Fibroblast of pulmonary artery (primary cell): ENCODE data around the gene TOX3.

Source experiments
- DNase-seq: peaks from one replicate; pipeline ENCODE4 v3.0.0-alpha.2; 2010; ENCODE audit warnings: low read depth
- H3K4me3 ChIP-seq: replicated peaks from 2 replicates; pipeline ENCODE4 v1.5.1; 2011; ENCODE audit warnings: low read depth, mild to moderate bottlenecking, control low read depth, low read length, moderate library complexity
- TF ChIP-seq, protein P1 (sequence below): IDR thresholded peaks from 2 replicates; pipeline ENCODE4 v1.5.1; 2011; ENCODE audit warnings: mild to moderate bottlenecking, control low read depth, low read length, inconsistent platforms; ENCODE audit errors: missing control alignments

Gene TOX3

GRCh38 chr16:52572656-52573055 lies 25.7 kb upstream of the TOX3 start:
- DNase-seq = no peak
- TF ChIP-seq, protein P1, sequence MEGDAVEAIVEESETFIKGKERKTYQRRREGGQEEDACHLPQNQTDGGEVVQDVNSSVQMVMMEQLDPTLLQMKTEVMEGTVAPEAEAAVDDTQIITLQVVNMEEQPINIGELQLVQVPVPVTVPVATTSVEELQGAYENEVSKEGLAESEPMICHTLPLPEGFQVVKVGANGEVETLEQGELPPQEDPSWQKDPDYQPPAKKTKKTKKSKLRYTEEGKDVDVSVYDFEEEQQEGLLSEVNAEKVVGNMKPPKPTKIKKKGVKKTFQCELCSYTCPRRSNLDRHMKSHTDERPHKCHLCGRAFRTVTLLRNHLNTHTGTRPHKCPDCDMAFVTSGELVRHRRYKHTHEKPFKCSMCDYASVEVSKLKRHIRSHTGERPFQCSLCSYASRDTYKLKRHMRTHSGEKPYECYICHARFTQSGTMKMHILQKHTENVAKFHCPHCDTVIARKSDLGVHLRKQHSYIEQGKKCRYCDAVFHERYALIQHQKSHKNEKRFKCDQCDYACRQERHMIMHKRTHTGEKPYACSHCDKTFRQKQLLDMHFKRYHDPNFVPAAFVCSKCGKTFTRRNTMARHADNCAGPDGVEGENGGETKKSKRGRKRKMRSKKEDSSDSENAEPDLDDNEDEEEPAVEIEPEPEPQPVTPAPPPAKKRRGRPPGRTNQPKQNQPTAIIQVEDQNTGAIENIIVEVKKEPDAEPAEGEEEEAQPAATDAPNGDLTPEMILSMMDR = no peak
- no peak overlapping the region for H3K4me3 ChIP-seq

DNA sequence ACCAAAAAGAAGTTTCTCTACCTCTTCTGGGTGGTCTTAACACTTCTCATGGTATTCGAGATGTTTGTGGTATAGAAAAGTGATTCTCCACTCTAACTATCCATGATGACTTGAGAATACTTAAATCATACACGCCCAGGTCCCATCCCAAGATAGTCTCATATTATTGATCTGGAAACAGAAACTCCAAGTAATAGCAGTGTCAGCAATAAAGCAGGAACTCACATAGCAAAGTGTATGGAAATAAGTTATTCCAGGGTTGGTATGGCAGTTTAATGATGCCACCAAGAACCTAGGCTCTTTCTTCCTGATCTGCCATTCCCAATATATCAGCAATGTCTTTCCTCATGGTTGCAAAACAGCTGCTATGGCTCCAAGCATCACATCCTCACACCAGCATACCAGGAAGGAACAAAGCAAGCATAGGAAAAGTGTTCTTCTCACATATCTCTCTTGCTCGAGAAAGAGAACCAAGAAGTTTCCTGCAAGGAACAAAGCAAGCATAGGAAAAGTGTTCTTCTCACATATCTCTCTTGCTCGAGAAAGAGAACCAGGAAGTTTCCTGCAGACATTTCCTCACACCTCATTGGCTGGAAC lies 23.6 kb upstream of the TOX3 start:
- TF ChIP-seq, protein P1 = no peak

GRCh38 chr16:52569701-52570100 lies 22.8 kb upstream of the TOX3 start:
- TF ChIP-seq, protein P1 = no peak
- no peak overlapping the region for H3K4me3 ChIP-seq
- no peak for DNase-seq

More for the DNA sequence above, 23.6 kb upstream of the TOX3 start:
- DNase-seq = no peak
- H3K4me3 ChIP-seq = no peak overlapping the region

DNA sequence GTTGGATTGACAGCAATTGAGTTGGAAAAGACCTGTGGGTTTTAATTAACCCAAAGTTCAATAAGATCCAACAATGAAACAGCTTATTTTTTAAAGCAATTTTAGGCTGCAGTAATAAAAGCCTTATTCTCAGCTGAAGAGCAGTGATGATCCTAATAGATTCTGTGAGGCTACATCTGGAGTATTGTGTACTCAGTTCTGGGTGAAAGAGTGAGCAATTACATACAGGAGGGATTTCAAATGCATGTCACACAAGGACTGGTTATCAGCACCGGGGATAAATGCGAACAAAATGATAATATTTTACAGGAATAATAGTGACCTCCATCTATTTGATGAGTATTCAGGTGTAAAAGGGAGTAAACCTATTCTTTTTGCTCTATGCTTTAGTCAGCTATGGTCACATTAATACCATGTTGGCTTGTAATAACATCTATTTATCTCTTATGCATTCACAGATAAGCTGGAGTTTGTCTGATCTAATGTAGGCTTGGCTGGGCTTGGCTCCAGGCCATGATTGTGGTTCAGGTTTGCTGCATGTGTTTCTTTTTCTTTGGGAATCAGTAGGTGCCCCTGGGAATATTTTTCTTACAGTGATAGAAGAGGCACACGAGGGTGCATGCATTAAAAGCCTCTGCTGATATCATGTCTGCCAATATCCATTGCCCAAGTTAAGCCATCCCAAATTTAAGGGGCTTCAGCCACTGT lies 22.2 kb upstream of the TOX3 start:
- no peak overlapping the region for H3K4me3 ChIP-seq
- TF ChIP-seq, protein P1 = no peak
- DNase-seq = no peak

- H3K4me3 ChIP-seq = no peak overlapping the region
- no peak for DNase-seq
- TF ChIP-seq, protein P1 = no peak
Observed at GRCh38 chr16:52568495-52568894, 21.6 kb upstream of the TOX3 start.

DNA sequence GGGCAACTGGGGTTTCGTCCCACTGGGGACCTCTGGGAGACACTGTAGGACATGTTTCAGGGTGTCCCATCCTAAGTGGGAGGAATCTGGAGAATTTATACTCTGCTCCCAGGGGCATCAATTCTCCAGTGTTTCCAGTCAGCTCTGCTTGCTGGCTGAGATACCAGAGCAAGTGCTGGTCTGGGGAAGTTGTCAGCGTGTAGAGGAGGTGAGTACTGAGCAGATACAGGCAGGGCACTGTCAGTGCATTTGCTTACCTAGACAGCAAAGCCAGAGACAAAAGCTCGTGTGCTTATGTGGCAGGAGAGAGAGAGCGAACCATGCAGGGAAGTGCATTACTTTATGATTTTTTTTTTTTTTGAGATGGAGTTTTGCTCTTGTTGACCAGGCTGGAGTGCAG lies 20.2 kb upstream of the TOX3 start:
- TF ChIP-seq, protein P1 = no peak
- no peak overlapping the region for H3K4me3 ChIP-seq
- DNase-seq = no peak
